ENCODE results near the gene TNFRSF8. TPM values are rescaled to one million over a fixed set of nuclear protein-coding genes. Genes with fewer than 3 reads are reported as not detected.

The TNFRSF8 gene
- total RNA-seq, 4 donors from 2014 or later = 0.84 to 4.9 (median 1.8) TPM; not detected in 1

DNA sequence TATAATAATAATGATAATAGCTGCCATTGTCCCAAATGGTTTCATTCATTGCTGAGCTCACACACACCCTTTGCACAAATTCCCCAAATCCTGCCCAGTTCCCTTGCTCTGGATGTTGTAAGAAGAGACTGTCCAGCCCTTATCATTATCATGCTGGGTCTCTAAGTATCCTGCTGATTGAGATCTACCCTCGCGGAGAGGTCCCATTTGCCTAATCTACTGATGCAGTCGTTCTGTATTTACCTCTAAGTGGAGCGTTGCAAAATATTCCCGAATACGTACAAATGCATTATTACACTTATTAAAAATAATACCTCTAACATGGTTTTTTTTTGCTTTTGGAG is 51.2 kb downstream of the TNFRSF8 start:
- no peak for DNase-seq (ENCODE audit: low spot score in 2 of 2)
- H3K4me1 ChIP-seq = peaks cover 0 to 17% (median 8%) of the 10 kb centered on the region in 4 donors
- no peak overlapping the region for H3K27ac ChIP-seq
- TF ChIP-seq, protein P1, sequence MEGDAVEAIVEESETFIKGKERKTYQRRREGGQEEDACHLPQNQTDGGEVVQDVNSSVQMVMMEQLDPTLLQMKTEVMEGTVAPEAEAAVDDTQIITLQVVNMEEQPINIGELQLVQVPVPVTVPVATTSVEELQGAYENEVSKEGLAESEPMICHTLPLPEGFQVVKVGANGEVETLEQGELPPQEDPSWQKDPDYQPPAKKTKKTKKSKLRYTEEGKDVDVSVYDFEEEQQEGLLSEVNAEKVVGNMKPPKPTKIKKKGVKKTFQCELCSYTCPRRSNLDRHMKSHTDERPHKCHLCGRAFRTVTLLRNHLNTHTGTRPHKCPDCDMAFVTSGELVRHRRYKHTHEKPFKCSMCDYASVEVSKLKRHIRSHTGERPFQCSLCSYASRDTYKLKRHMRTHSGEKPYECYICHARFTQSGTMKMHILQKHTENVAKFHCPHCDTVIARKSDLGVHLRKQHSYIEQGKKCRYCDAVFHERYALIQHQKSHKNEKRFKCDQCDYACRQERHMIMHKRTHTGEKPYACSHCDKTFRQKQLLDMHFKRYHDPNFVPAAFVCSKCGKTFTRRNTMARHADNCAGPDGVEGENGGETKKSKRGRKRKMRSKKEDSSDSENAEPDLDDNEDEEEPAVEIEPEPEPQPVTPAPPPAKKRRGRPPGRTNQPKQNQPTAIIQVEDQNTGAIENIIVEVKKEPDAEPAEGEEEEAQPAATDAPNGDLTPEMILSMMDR (IDR thresholded peaks at IDR 0.05) = no peak
- TF ChIP-seq POLR2A (IDR thresholded peaks at IDR 0.05) (no peak), EP300 (IDR thresholded peaks at IDR 0.05) (no peak)
- 88 to 89% methylated on average over 6 of the region's 6 CpGs for WGBS, 2 donors
- no peaks in the 10 kb centered on the region for H3K9me3 ChIP-seq
- no peaks in the 10 kb centered on the region for H3K36me3 ChIP-seq
- no peaks in the 10 kb centered on the region for H3K27me3 ChIP-seq
- no peak overlapping the region for H3K4me3 ChIP-seq

DNA sequence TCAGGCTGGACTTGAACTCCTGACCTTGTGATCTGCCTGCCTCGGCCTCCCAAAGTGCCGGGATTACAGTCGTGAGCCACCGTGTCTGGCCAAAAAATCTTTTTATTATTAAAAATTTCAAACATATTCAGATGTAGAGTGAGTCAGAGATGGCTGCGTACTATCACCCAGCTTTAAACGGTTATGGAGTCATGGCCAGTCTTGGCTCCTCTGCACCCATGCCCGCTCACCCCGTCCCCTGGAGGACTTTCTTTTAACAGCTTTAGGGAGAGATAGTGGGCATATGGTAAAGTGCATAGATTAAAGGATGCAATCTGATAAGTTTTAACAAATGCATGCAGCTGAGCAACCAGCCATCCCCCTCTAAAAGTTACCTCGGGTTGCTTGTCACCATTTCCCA is 51.8 kb downstream of the TNFRSF8 start:
- WGBS, 2 donors = 69 to 70% methylated on average over 9 of the region's 9 CpGs
- no peak for TF ChIP-seq EP300 (IDR thresholded peaks at IDR 0.05)
- TF ChIP-seq, protein P1 (IDR thresholded peaks at IDR 0.05) = no peak
- no peak for TF ChIP-seq POLR2A (IDR thresholded peaks at IDR 0.05)
- H3K27ac ChIP-seq = no peak overlapping the region
- peaks cover 0 to 17% (median 8%) of the 10 kb centered on the region in 4 donors for H3K4me1 ChIP-seq
- DNase-seq (ENCODE audit: low spot score in 2 of 2) = no peak
- no peaks in the 10 kb centered on the region for H3K27me3 ChIP-seq
- no peak overlapping the region for H3K4me3 ChIP-seq
- no peaks in the 10 kb centered on the region for H3K36me3 ChIP-seq
- no peaks in the 10 kb centered on the region for H3K9me3 ChIP-seq

DNA sequence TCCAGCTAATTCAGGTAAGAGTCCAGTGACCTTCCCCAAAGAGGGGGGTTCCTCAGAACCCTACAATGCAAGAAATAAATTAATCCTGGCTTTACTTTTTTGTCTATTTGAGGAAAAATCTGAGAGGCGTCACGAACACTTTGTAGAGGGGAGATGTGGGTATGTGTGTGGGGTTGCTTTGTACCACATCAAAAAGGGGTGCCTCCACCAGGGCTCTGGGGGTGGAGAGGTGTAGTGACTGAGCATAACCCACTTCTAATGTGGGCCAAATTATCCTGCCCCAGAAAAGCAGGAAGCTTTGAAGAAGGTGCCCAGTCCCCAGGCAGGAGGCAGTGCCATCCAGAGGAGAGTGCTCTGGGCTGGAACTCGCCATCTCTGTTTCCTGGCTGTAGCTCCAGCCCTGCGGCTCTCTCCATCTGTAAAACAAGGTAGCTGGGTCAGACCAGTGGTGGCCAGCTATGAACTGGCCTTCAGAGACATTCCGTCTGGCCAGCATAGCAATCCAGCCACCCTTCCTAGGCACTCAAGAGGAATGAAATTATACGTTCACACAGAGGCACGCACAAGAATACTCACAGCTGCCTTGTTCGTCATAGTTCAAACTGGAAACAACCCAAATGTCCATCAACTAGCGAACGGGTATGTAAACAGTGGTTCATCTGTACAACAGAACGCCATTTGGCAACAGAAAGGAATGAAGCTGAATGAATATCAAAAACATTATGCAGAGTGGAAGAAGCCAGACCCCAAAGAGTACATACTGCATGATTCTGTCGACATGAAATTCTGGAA is 58.3 kb downstream of the TNFRSF8 start:
- 55 to 64% methylated on average over 12 of the region's 12 CpGs for WGBS, 2 donors
- H3K36me3 ChIP-seq = no peaks in the 10 kb centered on the region
- peaks cover 0 to 14% (median 12%) of the 10 kb centered on the region in 4 donors for H3K4me1 ChIP-seq
- H3K9me3 ChIP-seq = no peaks in the 10 kb centered on the region
- no peak for DNase-seq (ENCODE audit: low spot score in 2 of 2)
- H3K4me3 ChIP-seq = no peak overlapping the region
- no peak overlapping the region for H3K27ac ChIP-seq
- H3K27me3 ChIP-seq = no peaks in the 10 kb centered on the region
- TF ChIP-seq, protein P1 (IDR thresholded peaks at IDR 0.05) = no peak
- TF ChIP-seq EP300 (IDR thresholded peaks at IDR 0.05) (no peak), POLR2A (IDR thresholded peaks at IDR 0.05) (no peak)

DNA sequence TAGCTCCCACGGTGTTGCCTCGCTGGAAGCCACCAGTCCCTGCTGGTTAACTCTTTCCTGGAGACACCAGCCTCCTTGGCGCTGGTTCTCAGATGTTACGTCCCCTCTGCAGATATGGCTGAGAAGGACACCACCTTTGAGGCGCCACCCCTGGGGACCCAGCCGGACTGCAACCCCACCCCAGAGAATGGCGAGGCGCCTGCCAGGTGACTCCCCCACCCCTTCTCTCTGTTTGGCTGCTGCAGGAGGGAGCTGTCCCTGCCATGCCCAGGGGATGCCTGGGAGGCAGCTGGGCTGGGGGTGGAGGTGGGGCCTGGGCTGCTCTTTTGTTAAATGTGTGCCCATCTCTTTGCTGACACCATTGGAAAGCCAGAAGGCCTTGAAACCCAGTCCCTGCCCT is 60.1 kb downstream of the TNFRSF8 start:
- Histone ChIP-seq H3K27me3 (no peaks in the 10 kb centered on the region), H3K27ac (no peak overlapping the region), H3K36me3 (no peaks in the 10 kb centered on the region), H3K4me3 (no peak overlapping the region), H3K4me1 (peaks cover 0 to 15% (median 12%) of the 10 kb centered on the region in 4 donors), H3K9me3 (no peaks in the 10 kb centered on the region)
- TF ChIP-seq POLR2A (IDR thresholded peaks at IDR 0.05) (no peak), EP300 (IDR thresholded peaks at IDR 0.05) (no peak)
- TF ChIP-seq, protein P1 (IDR thresholded peaks at IDR 0.05) = no peak
- 73% methylated on average over 8 of the region's 8 CpGs for WGBS, 2 donors
- DNase-seq (ENCODE audit: low spot score in 2 of 2) = no peak

DNA sequence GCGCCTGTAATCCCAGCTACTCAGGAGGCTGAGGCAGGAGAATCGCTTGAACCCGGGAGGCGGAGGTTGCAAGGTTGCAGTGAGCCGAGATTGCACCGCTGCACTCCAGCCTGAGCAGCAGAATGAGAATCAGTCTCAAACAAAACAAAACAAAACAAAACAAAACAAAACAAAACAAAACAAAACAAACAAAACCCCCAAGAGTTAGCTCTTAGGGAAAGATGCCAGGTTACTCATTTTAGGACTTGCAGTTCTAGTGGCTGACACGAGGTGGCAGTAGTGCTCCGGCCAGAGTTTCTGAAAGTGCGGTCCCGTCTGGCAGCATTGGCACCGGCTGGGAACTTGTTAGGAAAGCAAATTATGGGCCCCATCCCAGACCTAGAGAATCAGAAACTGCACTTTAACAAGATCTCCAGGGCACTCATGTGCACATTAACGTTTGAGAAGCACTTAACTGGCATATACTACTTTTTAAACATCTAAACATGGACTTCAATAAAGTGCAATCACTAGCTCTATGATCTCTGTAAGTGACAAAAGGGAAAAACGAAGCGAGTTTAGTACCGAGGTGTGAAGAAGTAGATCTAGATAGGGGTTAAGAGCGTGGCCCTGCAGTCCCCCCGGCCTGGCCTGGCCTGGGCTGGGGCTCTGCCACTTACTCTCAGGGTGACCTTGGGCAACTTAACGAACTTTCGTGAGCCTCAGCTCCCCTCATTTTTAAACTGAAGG is 61.8 kb downstream of the TNFRSF8 start:
- Histone ChIP-seq H3K27me3 (no peaks in the 10 kb centered on the region), H3K36me3 (no peaks in the 10 kb centered on the region), H3K27ac (peak overlapping the region in 2 of 4 donors; percentile 38 to 59), H3K4me1 (peaks cover 0 to 17% (median 12%) of the 10 kb centered on the region in 4 donors), H3K9me3 (no peaks in the 10 kb centered on the region), H3K4me3 (no peak overlapping the region)
- 47% methylated on average over 19 of the region's 19 CpGs for WGBS, 2 donors
- peak; percentile 75 to 87 for DNase-seq (ENCODE audit: low spot score in 2 of 2)
- TF ChIP-seq POLR2A (IDR thresholded peaks at IDR 0.05) = no peak
- peak in 1 of 2 donors; percentile 69 for TF ChIP-seq EP300 (IDR thresholded peaks at IDR 0.05)
- TF ChIP-seq, protein P1 (IDR thresholded peaks at IDR 0.05) = peak; percentile 93 to 96 (median 94)
